NCI-H510A treated with DMSO at 0.1 percent for 48 hours (cell line): ENCODE data around the gene UBR4.

Experiments used
- DNase-seq: peaks from one replicate; lab custom pipeline; 2025; lab: John Stamatoyannopoulos, UW

Gene UBR4

DNA sequence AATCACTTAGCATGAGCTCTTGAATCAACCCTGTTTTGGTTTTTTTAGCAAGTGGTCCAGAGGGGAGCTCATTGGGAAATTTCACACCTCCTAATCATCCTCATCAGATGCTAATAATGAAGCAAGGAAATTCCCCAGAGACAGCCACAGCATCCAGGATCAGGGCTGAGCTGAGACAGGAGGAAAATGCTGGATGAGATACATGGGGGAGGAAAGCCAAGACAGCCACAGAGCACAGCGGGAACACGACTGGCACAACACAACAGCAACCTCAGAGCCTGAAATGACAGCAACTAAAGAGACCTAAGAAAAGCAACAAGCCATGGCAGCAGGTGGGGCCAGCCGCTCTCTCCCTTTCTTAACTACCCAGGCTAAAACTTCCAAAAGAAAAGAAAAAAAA, 70.4 kb downstream of the UBR4 start:
- no peak for DNase-seq

DNA sequence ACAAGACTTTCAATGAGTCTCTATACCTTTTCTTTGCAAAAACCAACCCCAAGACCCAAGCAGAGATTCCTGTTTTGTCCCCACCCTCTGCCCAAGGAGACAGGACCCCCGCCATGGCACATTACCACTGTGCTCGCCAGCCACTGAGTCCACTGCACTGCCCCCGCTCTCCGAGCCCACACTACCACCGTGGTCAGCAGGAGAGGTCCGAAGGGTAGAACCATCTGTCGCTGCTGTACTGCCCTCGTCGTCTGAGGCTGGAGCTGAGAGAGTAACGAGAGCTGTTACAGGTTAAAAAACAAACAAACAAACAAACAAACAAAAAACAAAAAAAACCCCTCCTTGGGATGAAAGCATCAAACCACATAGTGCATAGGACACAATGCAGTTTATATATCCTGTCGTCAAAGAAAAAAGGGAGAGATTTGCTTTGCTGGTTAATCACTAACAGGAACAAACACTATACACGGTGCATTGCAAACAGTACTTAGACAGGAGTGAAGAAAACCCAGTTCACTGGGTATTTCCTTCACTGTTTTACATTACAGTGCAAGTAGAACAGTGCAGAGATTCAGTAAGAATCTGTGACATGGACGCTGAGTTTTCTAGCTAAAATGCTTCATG, 71.0 kb downstream of the UBR4 start:
- no peak for DNase-seq

DNA sequence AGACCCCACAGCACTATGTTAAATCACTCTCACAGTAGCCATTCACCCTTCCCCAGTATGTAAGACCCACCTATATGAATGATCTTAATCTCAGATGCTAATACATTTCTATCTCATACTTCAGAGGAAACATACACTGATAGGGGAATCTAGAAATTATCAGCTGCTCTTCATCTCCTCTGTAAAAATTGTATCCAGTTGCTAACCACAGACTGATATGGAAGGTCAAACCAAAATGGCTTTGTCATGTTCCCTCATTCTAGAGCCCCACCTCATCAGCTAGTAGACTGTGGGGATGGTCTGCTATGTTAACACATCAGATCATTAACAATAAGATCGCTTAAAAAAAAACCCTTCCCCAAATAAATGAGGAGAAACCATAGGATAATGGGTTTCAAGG, 71.7 kb downstream of the UBR4 start:
- DNase-seq = no peak

- DNase-seq = no peak
These were observed 72.9 kb downstream of the UBR4 start for GRCh38 chr1:19137158-19137557.

GRCh38 chr1:19133360-19133759, 76.7 kb downstream of the UBR4 start:
- no peak for DNase-seq

- DNase-seq = no peak
These were observed 79.6 kb downstream of the UBR4 start for GRCh38 chr1:19130468-19130867.

DNA sequence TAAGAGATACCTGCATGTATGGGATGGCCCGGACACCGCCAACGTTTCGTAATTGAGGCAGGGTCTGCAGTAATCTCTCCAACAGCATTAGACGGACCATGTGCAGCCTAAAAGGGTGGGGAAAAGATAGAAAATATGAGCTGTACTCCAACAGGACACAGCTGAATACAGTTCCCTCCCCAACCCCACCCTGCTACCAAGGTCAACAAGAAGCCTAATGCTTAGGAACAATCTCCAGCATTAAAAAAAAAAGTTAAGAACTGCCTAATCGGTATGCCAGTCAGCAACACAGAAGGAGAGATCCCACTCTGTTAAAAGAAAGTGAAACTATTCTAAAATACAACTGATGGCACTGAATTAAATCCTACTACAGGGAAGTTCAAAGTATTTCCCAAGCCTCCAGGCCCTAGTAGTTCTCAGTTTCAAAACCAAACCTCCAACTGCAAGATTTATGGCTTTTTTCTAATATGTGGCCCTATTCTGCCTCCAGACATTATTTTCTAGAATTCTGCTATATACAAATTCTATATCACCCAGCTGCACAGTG, 81.0 kb downstream of the UBR4 start:
- no peak for DNase-seq

DNA sequence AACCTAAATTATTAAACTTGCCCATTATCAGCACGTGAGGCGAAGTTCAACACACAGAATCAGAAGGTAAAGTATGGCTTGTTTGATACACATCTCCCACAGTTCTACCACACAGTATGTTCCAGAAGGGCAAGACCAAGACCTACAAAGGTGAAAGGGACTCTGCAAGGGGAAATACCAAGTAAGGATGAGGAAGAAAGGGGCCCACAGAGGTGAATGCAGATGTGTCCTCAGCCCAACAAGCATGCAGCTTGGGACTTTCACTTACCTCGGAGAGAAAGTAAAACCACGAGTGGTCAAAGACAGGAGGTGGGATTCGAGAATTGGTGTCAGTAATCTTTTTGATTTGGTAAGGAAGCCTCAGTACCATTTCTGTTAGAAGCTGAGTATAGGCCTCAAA, 85.8 kb downstream of the UBR4 start:
- DNase-seq = no peak

GRCh38 chr1:19123837-19124236, 86.2 kb downstream of the UBR4 start:
- no peak for DNase-seq

GRCh38 chr1:19122668-19123067, 87.4 kb downstream of the UBR4 start:
- DNase-seq = no peak

GRCh38 chr1:19121192-19121591, 88.9 kb downstream of the UBR4 start:
- no peak for DNase-seq

GRCh38 chr1:19120070-19120469, 90.0 kb downstream of the UBR4 start:
- DNase-seq = no peak

GRCh38 chr1:19115082-19115808, 94.8 kb downstream of the UBR4 start:
- no peak for DNase-seq

- no peak for DNase-seq
These were observed 96.4 kb downstream of the UBR4 start for GRCh38 chr1:19113697-19114092.

DNA sequence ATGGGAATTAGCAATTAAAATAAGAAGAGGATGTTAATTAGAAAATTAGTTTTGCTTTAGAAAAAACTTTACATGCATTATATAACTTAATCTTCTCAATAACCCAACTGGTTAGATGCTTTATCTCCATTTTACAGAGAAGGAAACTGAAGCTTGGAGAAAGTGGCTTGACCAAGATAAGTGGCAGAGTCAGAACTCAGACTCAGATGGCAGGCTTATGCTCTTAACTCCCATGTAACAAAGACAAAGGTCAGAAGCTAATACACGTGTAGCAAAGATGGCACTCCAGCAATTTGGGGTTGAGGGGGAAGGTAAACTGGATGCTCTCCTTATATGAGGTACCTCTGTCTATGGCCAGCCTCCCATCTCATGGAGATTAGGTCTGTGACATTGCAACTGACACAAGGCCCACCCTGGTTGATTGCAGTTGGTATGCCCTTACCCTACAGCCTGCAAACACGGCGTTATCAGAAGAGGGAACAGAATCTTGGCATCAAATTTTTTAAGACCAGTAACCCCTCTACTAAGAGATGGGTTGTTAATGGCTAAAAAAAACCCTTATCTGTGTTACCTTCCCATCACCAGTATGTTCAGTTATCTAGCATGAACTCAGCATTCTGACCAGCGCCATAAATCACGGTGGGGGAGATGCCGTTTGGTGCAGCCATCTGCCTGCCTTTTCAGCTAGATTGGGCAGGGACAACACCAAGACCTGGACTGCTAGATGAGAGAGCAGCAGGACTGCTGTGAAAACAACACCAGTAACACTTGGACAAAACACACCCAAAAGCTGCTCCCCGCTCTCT, 97.0 kb downstream of the UBR4 start:
- DNase-seq = no peak

- no peak for DNase-seq
These were observed 99.7 kb downstream of the UBR4 start for GRCh38 chr1:19110257-19110927.

DNA sequence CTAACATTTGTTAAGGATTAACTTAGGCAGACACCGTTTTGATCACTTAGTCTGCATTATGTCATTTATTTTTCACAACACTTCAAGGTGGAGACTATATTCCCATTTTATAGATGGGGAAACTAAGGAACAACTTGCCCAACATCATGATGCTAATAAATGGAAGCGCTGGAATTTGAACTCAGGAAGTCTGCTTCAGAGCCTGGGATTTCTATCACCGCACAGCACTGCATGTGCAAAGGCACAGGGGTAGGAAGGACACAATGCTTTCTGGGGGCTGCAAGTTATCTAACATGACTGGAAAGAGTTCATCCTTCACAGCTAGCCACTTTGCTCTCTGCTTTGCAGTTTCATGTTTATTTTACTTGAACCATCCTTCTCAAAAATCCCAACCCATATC, 100.5 kb downstream of the UBR4 start:
- no peak for DNase-seq

DNA sequence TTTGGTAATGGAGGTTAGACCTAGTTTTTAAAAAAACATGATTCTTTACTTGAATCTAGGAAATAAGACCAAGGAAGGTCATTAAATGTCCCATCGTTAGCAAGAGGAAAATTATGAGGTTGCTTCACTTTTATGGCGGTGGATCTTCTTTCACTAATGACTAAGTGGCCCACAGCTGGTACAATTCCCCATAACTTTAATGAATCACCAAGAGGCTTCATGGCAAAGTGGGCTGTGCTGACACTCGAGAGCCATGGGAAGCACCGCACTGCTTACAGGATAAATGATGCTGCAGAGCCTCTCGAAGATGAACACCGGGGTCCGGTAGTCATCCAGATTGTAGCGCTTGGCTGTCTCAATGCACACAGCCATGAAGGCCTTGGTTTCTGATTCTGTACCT, 108.8 kb downstream of the UBR4 start:
- no peak for DNase-seq

DNA sequence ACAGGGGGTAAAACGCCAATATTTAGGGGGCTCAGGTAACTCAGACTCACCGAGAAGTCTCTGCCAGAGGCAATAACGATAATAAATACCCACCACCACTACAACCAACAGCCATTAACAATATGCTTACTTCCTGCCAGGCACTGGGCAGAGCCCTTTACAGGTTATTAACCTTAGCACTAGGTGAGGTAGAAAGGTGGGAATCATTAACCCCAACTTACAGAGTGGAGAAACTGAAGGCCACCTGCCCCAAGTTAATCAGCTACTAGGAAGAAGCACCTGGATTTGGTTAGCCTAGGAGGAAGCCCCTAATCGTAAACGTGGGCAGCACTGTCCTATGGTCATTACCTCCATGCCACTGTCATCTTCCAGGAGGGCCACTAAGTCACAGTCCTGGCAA, 110.0 kb downstream of the UBR4 start:
- no peak for DNase-seq

DNA sequence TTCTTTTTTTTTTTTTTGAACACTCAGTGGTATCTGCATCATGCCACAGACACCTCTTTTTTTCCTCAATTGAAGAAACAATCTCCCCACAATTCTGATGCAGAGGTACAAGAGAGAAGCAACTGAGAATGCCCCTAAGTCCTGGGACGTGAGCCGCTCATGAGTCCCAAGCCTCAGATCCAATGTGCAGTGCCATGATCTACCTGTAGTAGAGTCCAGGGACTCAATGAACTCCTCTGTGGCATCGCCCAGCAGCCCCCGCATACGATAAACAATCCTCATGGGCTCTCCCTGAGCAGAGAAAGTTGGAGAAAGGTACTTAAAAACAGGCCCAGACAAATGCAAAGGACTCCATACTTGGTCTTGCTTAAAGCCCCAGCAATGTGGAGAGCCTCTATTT, 113.1 kb downstream of the UBR4 start:
- no peak for DNase-seq

GRCh38 chr1:19096036-19096833, 113.8 kb downstream of the UBR4 start:
- no peak for DNase-seq
